Fibroblast of skin of left quadriceps (primary cell): ENCODE results near the gene SCN1B.

Experiments used
- DNase-seq, 2 experiments: peaks; one replicate each; pipeline ENCODE4 v3.0.0-alpha.2; 2013; ENCODE audit warnings: low read depth in 2 of 2

Gene SCN1B

GRCh38 chr19:35053667-35054293 is 23.5 kb downstream of the SCN1B start:
- DNase-seq = no peak

- no peak for DNase-seq
These were observed 24.4 kb downstream of the SCN1B start for GRCh38 chr19:35054626-35055025.

GRCh38 chr19:35055715-35056179 is 25.5 kb downstream of the SCN1B start:
- DNase-seq = no peak

- no peak for DNase-seq
These were observed 26.3 kb downstream of the SCN1B start for GRCh38 chr19:35056513-35057063.

GRCh38 chr19:35058370-35058769 is 28.1 kb downstream of the SCN1B start:
- DNase-seq = no peak

GRCh38 chr19:35059006-35059798 is 28.9 kb downstream of the SCN1B start:
- no peak for DNase-seq

GRCh38 chr19:35059799-35060091 is 29.5 kb downstream of the SCN1B start:
- DNase-seq = no peak

- DNase-seq = no peak
These were observed 30.0 kb downstream of the SCN1B start for GRCh38 chr19:35060160-35060855.

GRCh38 chr19:35061583-35062373 is 31.5 kb downstream of the SCN1B start:
- DNase-seq = no peak

GRCh38 chr19:35062942-35063341 is 32.7 kb downstream of the SCN1B start:
- DNase-seq = no peak

GRCh38 chr19:35063940-35064818 is 33.9 kb downstream of the SCN1B start:
- DNase-seq = no peak

GRCh38 chr19:35065574-35065973 is 35.3 kb downstream of the SCN1B start:
- no peak for DNase-seq

GRCh38 chr19:35066121-35066520 is 35.9 kb downstream of the SCN1B start:
- DNase-seq = no peak

- DNase-seq = peak; percentile 62 to 71
These were observed 36.7 kb downstream of the SCN1B start for GRCh38 chr19:35066691-35067563.

- no peak for DNase-seq
These were observed 38.8 kb downstream of the SCN1B start for GRCh38 chr19:35068941-35069634.

- DNase-seq = peak; percentile 19 to 20
These were observed 39.4 kb downstream of the SCN1B start for GRCh38 chr19:35069696-35070095.

GRCh38 chr19:35070471-35070870 is 40.2 kb downstream of the SCN1B start:
- no peak for DNase-seq

- no peak for DNase-seq
These were observed 43.2 kb downstream of the SCN1B start for GRCh38 chr19:35073516-35073915.

- DNase-seq = no peak
These were observed 43.7 kb downstream of the SCN1B start for GRCh38 chr19:35073941-35074340.
